Bronchial epithelial cell (primary cell): Measurements from ENCODE around the gene KISS1R. TPM values are rescaled to one million over a fixed set of nuclear protein-coding genes. Genes with fewer than 3 reads are reported as not detected.
A peak's percentile ranks its signal among the peaks of the same experiment; 100 is the strongest.

ENCODE experiments used
- DNase-seq: peaks from one replicate; pipeline ENCODE4 v3.0.0-alpha.2; 2010; ENCODE audit warnings: low read depth
- FAIRE-seq: peaks from 2 replicates; lab custom pipeline; 2011; peaks lifted over from hg19 to GRCh38; lab: Jason Lieb, UNC
- H3K27me3 ChIP-seq: 2 replicates; pipeline ENCODE4 v1.5.1; 2011; ENCODE audit warnings: low read length; ENCODE audit not compliant: control insufficient read depth, insufficient read depth
- H3K36me3 ChIP-seq: 2 replicates; pipeline ENCODE4 v1.5.1; 2011; ENCODE audit warnings: low read length; ENCODE audit not compliant: control insufficient read depth, insufficient read depth
- H3K4me3 ChIP-seq: 2 replicates; pipeline ENCODE4 v1.5.1; 2011; ENCODE audit warnings: mild to moderate bottlenecking, low read depth, low read length, control low read depth
- total RNA-seq: library from RNA; depleted of rRNA; stranded (reverse); fragments of >200 nt; gene quantifications from 2 replicates; pipeline ENCODE4 v1.2.1, GENCODE V29; 2014
- TF ChIP-seq, protein P1 (sequence below): IDR thresholded peaks from 2 replicates; pipeline ENCODE4 v1.5.1; 2011; ENCODE audit warnings: mild to moderate bottlenecking, moderate library complexity, low read length, control low read depth, inconsistent platforms; ENCODE audit not compliant: insufficient read depth, severe bottlenecking

The KISS1R gene
- total RNA-seq: 0.13 TPM in 1 of 2 replicates, not detected in the other

GRCh38 chr19:917323-918151, at the start of gene KISS1R:
Gene KISS1R, plus strand, starts transcription at chr19:917333. Its CDS starts 170 bp downstream, at chr19:917503.
- FAIRE-seq (no peak), DNase-seq (no peak)
- peaks cover 15% of the 10 kb centered on the region for H3K27me3 ChIP-seq
- H3K36me3 ChIP-seq: no peaks in the 10 kb centered on the region
- TF ChIP-seq, protein P1, sequence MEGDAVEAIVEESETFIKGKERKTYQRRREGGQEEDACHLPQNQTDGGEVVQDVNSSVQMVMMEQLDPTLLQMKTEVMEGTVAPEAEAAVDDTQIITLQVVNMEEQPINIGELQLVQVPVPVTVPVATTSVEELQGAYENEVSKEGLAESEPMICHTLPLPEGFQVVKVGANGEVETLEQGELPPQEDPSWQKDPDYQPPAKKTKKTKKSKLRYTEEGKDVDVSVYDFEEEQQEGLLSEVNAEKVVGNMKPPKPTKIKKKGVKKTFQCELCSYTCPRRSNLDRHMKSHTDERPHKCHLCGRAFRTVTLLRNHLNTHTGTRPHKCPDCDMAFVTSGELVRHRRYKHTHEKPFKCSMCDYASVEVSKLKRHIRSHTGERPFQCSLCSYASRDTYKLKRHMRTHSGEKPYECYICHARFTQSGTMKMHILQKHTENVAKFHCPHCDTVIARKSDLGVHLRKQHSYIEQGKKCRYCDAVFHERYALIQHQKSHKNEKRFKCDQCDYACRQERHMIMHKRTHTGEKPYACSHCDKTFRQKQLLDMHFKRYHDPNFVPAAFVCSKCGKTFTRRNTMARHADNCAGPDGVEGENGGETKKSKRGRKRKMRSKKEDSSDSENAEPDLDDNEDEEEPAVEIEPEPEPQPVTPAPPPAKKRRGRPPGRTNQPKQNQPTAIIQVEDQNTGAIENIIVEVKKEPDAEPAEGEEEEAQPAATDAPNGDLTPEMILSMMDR: peak; percentile 63
- H3K4me3 ChIP-seq: no peak within 1 kb of the TSS

GRCh38 chr19:867855-868457, 49.2 kb upstream of the KISS1R start:
- Histone ChIP-seq H3K27me3 (no peaks in the 10 kb centered on the region), H3K36me3 (peaks cover 9% of the 10 kb centered on the region), H3K4me3 (no peak overlapping the region)
- no peak for DNase-seq
- TF ChIP-seq, protein P1: no peak
- no peak for FAIRE-seq

GRCh38 chr19:868458-869244, 48.5 kb upstream of the KISS1R start:
- FAIRE-seq (no peak), DNase-seq (no peak)
- Histone ChIP-seq H3K27me3 (no peaks in the 10 kb centered on the region), H3K4me3 (no peak overlapping the region), H3K36me3 (peaks cover 9% of the 10 kb centered on the region)
- TF ChIP-seq, protein P1: no peak

GRCh38 chr19:869245-870177, 47.6 kb upstream of the KISS1R start:
- peak; percentile 82 for DNase-seq
- Histone ChIP-seq H3K27me3 (no peaks in the 10 kb centered on the region), H3K36me3 (peaks cover 9% of the 10 kb centered on the region), H3K4me3 (no peak overlapping the region)
- FAIRE-seq: no peak
- TF ChIP-seq, protein P1: no peak

DNA sequence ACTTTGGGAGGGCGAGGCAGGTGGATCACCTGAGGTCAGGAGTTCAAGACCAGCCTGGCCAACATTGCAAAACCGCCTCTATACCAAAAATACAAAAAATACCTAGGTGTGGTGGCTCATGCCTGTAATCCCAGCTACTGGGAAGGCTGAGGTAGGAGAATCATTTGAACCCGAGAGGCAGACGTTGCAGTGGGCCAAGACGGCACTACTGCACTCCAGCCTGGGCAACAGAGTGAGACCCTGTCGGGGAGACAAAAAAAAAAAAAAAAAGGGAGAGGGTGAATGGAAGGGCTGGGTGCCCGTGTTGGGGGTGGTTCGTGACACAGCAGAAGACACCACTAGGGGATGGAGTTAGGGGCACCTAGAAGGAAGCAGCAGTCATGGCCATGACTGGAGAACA, 46.8 kb upstream of the KISS1R start:
- TF ChIP-seq, protein P1: no peak
- no peak for DNase-seq
- Histone ChIP-seq H3K36me3 (peaks cover 10% of the 10 kb centered on the region), H3K4me3 (no peak overlapping the region), H3K27me3 (no peaks in the 10 kb centered on the region)
- FAIRE-seq: no peak
